HepG2 (cell line): ENCODE results near the gene FUOM. TPM values are rescaled to one million over a fixed set of nuclear protein-coding genes. Genes with fewer than 3 reads are reported as not detected.

Source experiments
- FOXC1 ChIP-seq: sonication (generic); formaldehyde crosslinking; IDR thresholded peaks from 2 replicates; pipeline ENCODE4 v1.8.0; 2022; ENCODE audit warnings: mild to moderate bottlenecking, missing genetic modification reagents, borderline replicate concordance
- GFI1 ChIP-seq: sonication (generic); formaldehyde crosslinking; IDR thresholded peaks from 2 replicates; pipeline ENCODE4 v1.5.0; 2020; ENCODE audit warnings: missing genetic modification reagents, mild to moderate bottlenecking, borderline replicate concordance
- HOXA9 ChIP-seq: sonication (generic); formaldehyde crosslinking; IDR thresholded peaks from 2 replicates; pipeline ENCODE4 v1.8.1; 2022; ENCODE audit warnings: missing genetic modification reagents, mild to moderate bottlenecking, moderate library complexity, borderline replicate concordance
- JUN ChIP-seq: sonication (generic); formaldehyde crosslinking; IDR thresholded peaks from 2 replicates; pipeline ENCODE4 v1.4.0; 2020; ENCODE audit warnings: mild to moderate bottlenecking, missing genetic modification reagents
- MLX ChIP-seq: IDR thresholded peaks from 2 replicates; pipeline ENCODE4 v1.6.1; 2016
- MTERF4 ChIP-seq: sonication (generic); formaldehyde crosslinking; IDR thresholded peaks from 2 replicates; pipeline ENCODE4 v1.8.0; 2023; ENCODE audit warnings: mild to moderate bottlenecking, missing genetic modification reagents
- NBN ChIP-seq: fragments of 450-650 bp; conservative IDR thresholded peaks from 2 replicates; pipeline ENCODE4 v1.6.1; 2017
- NCOA1 ChIP-seq: sonication (generic); formaldehyde crosslinking; IDR thresholded peaks from 2 replicates; pipeline ENCODE4 v1.9.0; 2021; ENCODE audit warnings: missing genetic modification reagents
- NPAS2 ChIP-seq: sonication (generic); formaldehyde crosslinking; IDR thresholded peaks from 2 replicates; pipeline ENCODE4 v1.8.0; 2022; ENCODE audit warnings: mild to moderate bottlenecking, missing genetic modification reagents, borderline replicate concordance
- NR0B2 ChIP-seq: sonication (generic); formaldehyde crosslinking; IDR thresholded peaks from 2 replicates; pipeline ENCODE4 v1.4.0; 2020; ENCODE audit warnings: mild to moderate bottlenecking, missing genetic modification reagents
- PHF5A ChIP-seq: IDR thresholded peaks from one replicate; pipeline ENCODE4 v1.6.1; 2018; ENCODE audit warnings: low read depth, missing genetic modification reagents; ENCODE audit not compliant: unreplicated experiment
- PLRG1 ChIP-seq: fragments of 450-650 bp; conservative IDR thresholded peaks from 2 replicates; pipeline ENCODE4 v1.6.1; 2016
- PTBP1 ChIP-seq: fragments of 200-400 bp; formaldehyde crosslinking; IDR thresholded peaks from 2 replicates; pipeline ENCODE4 v1.6.1; 2018; ENCODE audit warnings: low read length, low read depth; ENCODE audit not compliant: poor library complexity, severe bottlenecking
- SAP130 ChIP-seq: IDR thresholded peaks from 2 replicates; pipeline ENCODE4 v1.6.1; 2016; ENCODE audit warnings: low read depth
- SIN3B ChIP-seq: fragments of 150-350 bp; IDR thresholded peaks from 2 replicates; pipeline ENCODE4 v1.6.1; 2014; ENCODE audit warnings: low read length
- SIX4 ChIP-seq: sonication (generic); formaldehyde crosslinking; IDR thresholded peaks from 2 replicates; pipeline ENCODE4 v1.4.0; 2020; ENCODE audit warnings: missing genetic modification reagents
- THAP9 ChIP-seq: sonication (generic); formaldehyde crosslinking; IDR thresholded peaks from 2 replicates; pipeline ENCODE4; 2020; ENCODE audit warnings: missing genetic modification reagents, mild to moderate bottlenecking, borderline replicate concordance
- TSC22D2 ChIP-seq: sonication (generic); formaldehyde crosslinking; IDR thresholded peaks from 2 replicates; pipeline ENCODE4 v1.5.1; 2020; ENCODE audit warnings: missing genetic modification reagents, mild to moderate bottlenecking, borderline replicate concordance
- ZFP36L1 ChIP-seq: sonication (generic); formaldehyde crosslinking; IDR thresholded peaks from 2 replicates; pipeline ENCODE4 v1.8.0; 2022; ENCODE audit warnings: mild to moderate bottlenecking, missing genetic modification reagents, moderate library complexity
- ZKSCAN1 ChIP-seq: fragments of 150-350 bp; IDR thresholded peaks from 2 replicates; pipeline ENCODE4 v1.6.1; 2014; ENCODE audit warnings: low read length
- ZKSCAN8 ChIP-seq: IDR thresholded peaks from 2 replicates; pipeline ENCODE4 v1.6.1; 2016; ENCODE audit warnings: borderline replicate concordance, missing genetic modification reagents, missing compliant biosample characterization
- ZMYM4 ChIP-seq: sonication (generic); formaldehyde crosslinking; IDR thresholded peaks from 2 replicates; pipeline ENCODE4 v1.8.1; 2023; ENCODE audit warnings: mild to moderate bottlenecking, missing genetic modification reagents
- ZNF549 ChIP-seq: sonication (generic); formaldehyde crosslinking; IDR thresholded peaks from 2 replicates; pipeline ENCODE4 v1.5.0; 2020; ENCODE audit warnings: missing genetic modification reagents
- ZNF7 ChIP-seq: IDR thresholded peaks from 2 replicates; pipeline ENCODE4 v1.6.1; 2016; ENCODE audit warnings: missing biosample characterization, missing genetic modification reagents
- ZNF740 ChIP-seq: sonication (generic); formaldehyde crosslinking; IDR thresholded peaks from 2 replicates; pipeline ENCODE4 v1.4.0; 2020; ENCODE audit warnings: missing genetic modification reagents
- ZNF766 ChIP-seq: sonication (generic); formaldehyde crosslinking; IDR thresholded peaks from 2 replicates; pipeline ENCODE4 v1.5.0; 2020; ENCODE audit warnings: missing genetic modification reagents, borderline replicate concordance
- ZSCAN12 ChIP-seq: sonication (generic); formaldehyde crosslinking; IDR thresholded peaks from 2 replicates; pipeline ENCODE4 v1.9.0; 2021; ENCODE audit warnings: mild to moderate bottlenecking, missing genetic modification reagents
- polyA plus RNA-seq, 8 experiments: library from polyadenylated mRNA; depleted of rRNA in 3 of 8; stranded (reverse) in 7 of 8; unstranded in 1 of 8; fragments of >200 nt; fragmentation: Illumina TruSeq in 4 of 8; extraction: Trizol in 4 of 8; gene quantifications; 2 replicates each; pipeline versions ENCODE4 v1.2.1 to v1.2.3, GENCODE V29; 2011 to 2016; ENCODE audit warnings: low read depth in 4 of 8, missing spikeins in 1 of 8, mixed read lengths in 1 of 8; ENCODE audit not compliant: insufficient read depth in 1 of 8
- total RNA-seq, 5 experiments: library from RNA; depleted of rRNA; stranded (reverse); fragments of >200 nt; fragmentation: Illumina TruSeq; extraction: Trizol; gene quantifications; 2 replicates each; pipeline ENCODE4 v1.2.3, GENCODE V29; 2016; ENCODE audit warnings: low read depth in 1 of 5

Gene FUOM
- total and polyA plus RNA-seq, 2 of the 13 experiments (the other 11 are each of a cell fraction or from before 2014, with no cell fraction given), result 27.5 to 60.4 TPM

GRCh38 chr10:133359972-133360610 lies 2.3 kb upstream of the FUOM start (continued):
- TF ChIP-seq MTERF4 (CRISPR knock-in tag) (no peak), NCOA1 (CRISPR knock-in tag) (no peak), HOXA9 (no peak), NPAS2 (CRISPR knock-in tag) (no peak), ZNF740 (CRISPR knock-in tag) (no peak), ZNF766 (CRISPR knock-in tag) (no peak), SIX4 (CRISPR knock-in tag) (no peak), NR0B2 (CRISPR knock-in tag) (no peak), PLRG1 (no peak), SAP130 (CRISPR knock-in tag) (0 out of 2 replicates have a peak, but pooled peaks have one; percentile 8), ZNF549 (CRISPR knock-in tag) (no peak), PTBP1 (no peak), ZMYM4 (CRISPR knock-in tag) (peak; percentile 34; the same call in 1 of the 2 replicates), ZFP36L1 (no peak), ZKSCAN8 (CRISPR knock-in tag) (no peak), ZNF7 (no peak), SIN3B (no peak), MLX (CRISPR knock-in tag) (peak; percentile 90), PHF5A (CRISPR knock-in tag) (no peak), NBN (no peak), GFI1 (CRISPR knock-in tag) (no peak; the same call in 1 of the 2 replicates), THAP9 (CRISPR knock-in tag) (no peak), FOXC1 (no peak; the same call in 1 of the 2 replicates), ZSCAN12 (CRISPR knock-in tag) (no peak), ZKSCAN1 (no peak), TSC22D2 (0 out of 2 replicates have a peak, but pooled peaks have one; percentile 17), JUN (0 out of 2 replicates have a peak, but pooled peaks have one; percentile 33)
